Naive thymus-derived CD8-positive, alpha-beta T cell (primary cell): ENCODE measurements around the gene CHD5. TPM values are rescaled to one million over a fixed set of nuclear protein-coding genes. Genes with fewer than 3 reads are reported as not detected.

Experiments
- ATAC-seq, 2 donors: fragments of 150-1000 bp; cut with Tn5 transposase in 1 of 2; sonication (Bioruptor Pico), chemical (Tn5 transposase) in 1 of 2; 1 replicate in 1 of 2; 2 replicates in 1 of 2; pipeline ENCODE4 v1.10.0; 2021; ENCODE audit warnings: mild to moderate bottlenecking in 2 of 2, moderate library complexity in 2 of 2
- POLR2A ChIA-PET: fragments of 350-600 bp; sonication (Branson Sonifier 250); formaldehyde crosslinking; loops from one replicate; lab custom pipeline; 2021; ENCODE audit warnings: antibody characterized with exemption; lab: Charles Lee
- DNase-seq, 10 donors: peaks; one replicate each; pipeline versions ENCODE4 v3.0.0 to v3.0.0-alpha.2; 2020 to 2022
- H3K27ac Mint-ChIP-seq, 10 donors: one replicate each; pipeline ENCODE4 v1.8.0; 2020 to 2022; ENCODE audit warnings: mild to moderate bottlenecking in 10 of 10, mixed read lengths in 10 of 10, moderate library complexity in 4 of 10, inconsistent platforms in 1 of 10
- H3K27me3 Mint-ChIP-seq, 5 donors: one replicate each; pipeline ENCODE4 v1.8.0; 2021 to 2022; ENCODE audit warnings: mixed read lengths in 5 of 5
- H3K36me3 Mint-ChIP-seq, 3 donors: one replicate each; pipeline ENCODE4 v1.8.0; 2020 to 2022; ENCODE audit warnings: mixed read lengths in 3 of 3, mild to moderate bottlenecking in 2 of 3, inconsistent platforms in 1 of 3
- H3K4me1 Mint-ChIP-seq, 4 donors: one replicate each; pipeline ENCODE4 v1.8.0; 2021 to 2022; ENCODE audit warnings: mixed read lengths in 4 of 4
- H3K4me3 Mint-ChIP-seq, 10 donors: one replicate each; pipeline ENCODE4 v1.8.0; 2020 to 2022; ENCODE audit warnings: mild to moderate bottlenecking in 10 of 10, mixed read lengths in 10 of 10, moderate library complexity in 6 of 10, inconsistent platforms in 1 of 10
- H3K9me3 Mint-ChIP-seq, 9 donors: one replicate each; pipeline ENCODE4 v1.8.0; 2020 to 2022; ENCODE audit warnings: mixed read lengths in 9 of 9, mild to moderate bottlenecking in 3 of 9, inconsistent platforms in 1 of 9, moderate library complexity in 1 of 9
- polyA plus RNA-seq, 3 donors: library from polyadenylated mRNA; unstranded; fragments of 300-500 nt; fragmentation: Illumina TruSeq; gene quantifications; one replicate each; pipeline ENCODE4 v1.2.3, GENCODE V29; 2021
- total RNA-seq, 8 experiments: library from RNA in 2 of 8; stranded (reverse) in 2 of 8; gene quantifications; one replicate each; pipeline ENCODE4 v1.2.3 and lab custom pipeline; 2021 to 2026

The CHD5 gene
- total and polyA plus RNA-seq, 5 experiments from 2014 or later, result 0.06 to 0.14 (median 0.10) TPM; not detected in 2

GRCh38 chr1:6111571-6111970 lies 68.5 kb downstream of the CHD5 start:
- ATAC-seq (no peak), DNase-seq (peak in 1 of 10 donors; percentile 50)
- POLR2A ChIA-PET, result no interaction called here
- Mint-ChIP-seq H3K27ac (no peak overlapping the region), H3K36me3 (peaks cover 0 to 5% (median 0%) of the 10 kb centered on the region in 3 donors), H3K9me3 (peaks cover 0 to 5% (median 3%) of the 10 kb centered on the region in 9 donors), H3K27me3 (peaks cover 0 to 24% (median 22%) of the 10 kb centered on the region in 5 donors), H3K4me3 (no peak overlapping the region), H3K4me1 (peaks cover 0 to 3% (median 0%) of the 10 kb centered on the region in 4 donors)

DNA sequence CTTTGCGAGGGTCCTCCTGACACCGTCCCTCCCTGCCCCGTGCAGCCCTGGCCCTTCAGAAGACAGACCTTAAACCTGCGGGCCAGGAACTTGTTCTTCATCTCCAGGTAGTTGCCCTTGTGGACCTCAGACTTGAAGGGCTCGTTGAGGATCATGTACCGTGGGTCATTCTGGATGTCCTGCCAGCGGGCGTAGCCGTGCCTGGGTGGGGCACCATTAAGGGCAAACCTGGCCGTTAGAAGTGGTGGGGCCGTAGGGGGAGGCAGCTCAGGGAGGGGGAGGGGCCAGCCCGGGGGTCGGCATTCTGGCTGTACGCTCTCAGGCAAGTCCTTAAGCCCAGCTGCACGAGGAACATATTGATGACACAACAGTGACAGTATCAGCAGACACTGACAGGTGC lies 69.8 kb downstream of the CHD5 start:
- no peak overlapping the region for H3K4me3 Mint-ChIP-seq
- H3K9me3 Mint-ChIP-seq, result peaks cover 0 to 2% (median 0%) of the 10 kb centered on the region in 9 donors
- ATAC-seq (no peak), DNase-seq (peak in 2 of 10 donors; percentile 1 to 59)
- no peaks in the 10 kb centered on the region for H3K36me3 Mint-ChIP-seq
- peaks cover 0 to 27% (median 23%) of the 10 kb centered on the region in 5 donors for H3K27me3 Mint-ChIP-seq
- H3K27ac Mint-ChIP-seq, result no peak overlapping the region
- peaks cover 0 to 3% (median 0%) of the 10 kb centered on the region in 4 donors for H3K4me1 Mint-ChIP-seq
- POLR2A ChIA-PET, result interaction anchor here (0.6 kb wide), 1 partner anchor 47 kb away, joined by 4 read pairs; no protein-coding TSS in a partner anchor

DNA sequence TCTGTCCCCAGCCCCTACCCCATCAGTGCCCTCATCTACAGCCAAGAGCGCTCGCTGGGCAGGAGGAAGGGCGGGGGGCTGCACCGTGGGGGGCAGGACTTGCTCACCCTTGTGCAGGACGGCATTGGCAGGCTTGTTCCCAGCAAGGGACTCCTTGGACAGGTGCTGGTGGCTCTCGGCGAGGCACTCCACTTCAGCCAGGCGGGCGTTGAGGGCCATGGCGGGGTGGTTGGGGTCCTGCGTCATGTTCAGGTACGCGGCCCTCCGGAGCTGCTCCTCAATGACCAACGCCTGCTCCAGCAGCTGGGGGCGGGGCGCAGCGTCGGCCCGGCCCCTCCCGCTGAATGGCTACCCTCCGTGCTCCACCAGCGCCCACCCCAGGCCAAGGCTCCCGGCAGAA lies 70.4 kb downstream of the CHD5 start:
- peaks cover 2 to 32% (median 23%) of the 10 kb centered on the region in 5 donors for H3K27me3 Mint-ChIP-seq
- H3K27ac Mint-ChIP-seq, result no peak overlapping the region
- POLR2A ChIA-PET, result no interaction called here
- DNase-seq (peak in 2 of 10 donors; percentile 0 to 60), ATAC-seq (no peak)
- no peak overlapping the region for H3K4me3 Mint-ChIP-seq
- peaks cover 0 to 2% (median 0%) of the 10 kb centered on the region in 9 donors for H3K9me3 Mint-ChIP-seq
- no peaks in the 10 kb centered on the region for H3K36me3 Mint-ChIP-seq
- peaks cover 0 to 3% (median 0%) of the 10 kb centered on the region in 4 donors for H3K4me1 Mint-ChIP-seq

- Mint-ChIP-seq H3K4me1 (peaks cover 0 to 3% (median 0%) of the 10 kb centered on the region in 4 donors), H3K4me3 (no peak overlapping the region)
- POLR2A ChIA-PET, result no interaction called here
Measured at GRCh38 chr1:6108937-6109614, 71.0 kb downstream of the CHD5 start.

DNA sequence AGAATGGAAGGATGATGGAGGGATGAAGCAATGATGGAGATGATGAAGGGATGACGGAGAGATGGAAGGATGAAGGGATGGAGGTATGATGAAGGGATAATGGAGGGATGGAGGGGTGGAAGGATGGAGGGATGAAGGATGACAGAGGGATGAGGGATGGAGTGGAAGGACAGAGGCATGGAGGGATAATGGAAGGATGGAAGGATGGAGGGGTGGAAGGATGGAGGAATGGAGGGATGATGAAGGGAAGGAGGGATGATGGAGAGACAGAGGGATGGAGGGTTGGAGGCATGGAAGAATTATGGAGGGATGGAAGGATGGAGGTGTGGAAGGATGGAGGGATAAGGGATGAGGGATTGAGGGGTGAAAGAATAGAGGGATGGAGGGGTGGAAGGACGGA lies 71.6 kb downstream of the CHD5 start:
- no peaks in the 10 kb centered on the region for H3K36me3 Mint-ChIP-seq
- peak overlapping the region in 1 of 10 donors; percentile 8 for H3K27ac Mint-ChIP-seq

More at GRCh38 chr1:6108937-6109614, 71.0 kb downstream of the CHD5 start:
- no peaks in the 10 kb centered on the region for H3K36me3 Mint-ChIP-seq
- DNase-seq (peak in 4 of 10 donors; percentile 15 to 60 (median 24)), ATAC-seq (peak; percentile 46 to 50)
- peak overlapping the region in 1 of 10 donors; percentile 8 for H3K27ac Mint-ChIP-seq
- H3K9me3 Mint-ChIP-seq, result peaks cover 0 to 2% (median 0%) of the 10 kb centered on the region in 9 donors
- H3K27me3 Mint-ChIP-seq, result peaks cover 2 to 32% (median 23%) of the 10 kb centered on the region in 5 donors

GRCh38 chr1:6107409-6108356 lies 72.4 kb downstream of the CHD5 start:
- Mint-ChIP-seq H3K4me3 (no peak overlapping the region), H3K36me3 (no peaks in the 10 kb centered on the region), H3K4me1 (peaks cover 0 to 3% (median 1%) of the 10 kb centered on the region in 4 donors), H3K27me3 (peaks cover 2 to 32% (median 23%) of the 10 kb centered on the region in 5 donors), H3K9me3 (peaks cover 0 to 2% (median 0%) of the 10 kb centered on the region in 9 donors), H3K27ac (peak overlapping the region in 1 of 10 donors; percentile 8)
- ATAC-seq, result no peak
- peak in 1 of 10 donors; percentile 26 for DNase-seq
- POLR2A ChIA-PET, result no interaction called here

More for the DNA sequence above, 71.6 kb downstream of the CHD5 start:
- peaks cover 2 to 32% (median 23%) of the 10 kb centered on the region in 5 donors for H3K27me3 Mint-ChIP-seq
- ATAC-seq (no peak), DNase-seq (no peak)
- H3K4me1 Mint-ChIP-seq, result peaks cover 0 to 3% (median 0%) of the 10 kb centered on the region in 4 donors
- peaks cover 0 to 2% (median 0%) of the 10 kb centered on the region in 9 donors for H3K9me3 Mint-ChIP-seq
- POLR2A ChIA-PET, result no interaction called here
- H3K4me3 Mint-ChIP-seq, result no peak overlapping the region

DNA sequence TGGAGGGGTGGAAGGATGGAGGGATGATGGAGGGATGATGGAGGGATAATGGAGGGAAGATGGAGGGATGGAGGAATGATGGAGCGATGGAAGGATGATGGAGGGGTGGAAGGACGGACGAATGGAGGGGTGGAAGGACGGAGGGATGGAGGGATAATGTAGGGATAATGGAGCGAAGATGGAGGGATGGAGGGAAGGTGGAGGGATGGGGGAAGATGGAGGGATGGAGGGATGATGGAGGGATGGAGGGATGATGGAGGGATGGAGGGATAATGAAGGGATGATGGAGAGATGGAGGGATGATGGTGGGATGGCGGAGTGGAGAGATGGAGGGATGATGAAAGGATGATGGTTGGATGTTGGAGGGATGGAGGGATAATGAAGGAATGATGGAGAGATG lies 73.1 kb downstream of the CHD5 start:
- POLR2A ChIA-PET, result no interaction called here
- DNase-seq (no peak), ATAC-seq (no peak)
- peaks cover 2 to 32% (median 23%) of the 10 kb centered on the region in 5 donors for H3K27me3 Mint-ChIP-seq
- H3K9me3 Mint-ChIP-seq, result peaks cover 0 to 2% (median 0%) of the 10 kb centered on the region in 9 donors
- H3K27ac Mint-ChIP-seq, result no peak overlapping the region
- H3K36me3 Mint-ChIP-seq, result no peaks in the 10 kb centered on the region
- peaks cover 0 to 3% (median 1%) of the 10 kb centered on the region in 4 donors for H3K4me1 Mint-ChIP-seq
- no peak overlapping the region for H3K4me3 Mint-ChIP-seq

- POLR2A ChIA-PET, result no interaction called here
- Mint-ChIP-seq H3K36me3 (no peaks in the 10 kb centered on the region), H3K9me3 (peaks cover 0 to 2% (median 0%) of the 10 kb centered on the region in 9 donors), H3K27ac (no peak overlapping the region), H3K27me3 (peaks cover 2 to 32% (median 23%) of the 10 kb centered on the region in 5 donors), H3K4me1 (peaks cover 0 to 4% (median 3%) of the 10 kb centered on the region in 4 donors), H3K4me3 (no peak overlapping the region)
- ATAC-seq (no peak), DNase-seq (peak in 2 of 10 donors; percentile 2 to 58)
Measured at GRCh38 chr1:6106321-6106731, 73.8 kb downstream of the CHD5 start.

- peak in 2 of 10 donors; percentile 2 to 51 for DNase-seq
- peaks cover 0 to 9% (median 6%) of the 10 kb centered on the region in 4 donors for H3K4me1 Mint-ChIP-seq
- peaks cover 2 to 30% (median 23%) of the 10 kb centered on the region in 5 donors for H3K27me3 Mint-ChIP-seq
- POLR2A ChIA-PET, result no interaction called here
- no peaks in the 10 kb centered on the region for H3K36me3 Mint-ChIP-seq
- no peak overlapping the region for H3K4me3 Mint-ChIP-seq
- ATAC-seq, result no peak
- H3K27ac Mint-ChIP-seq, result peak overlapping the region in 1 of 10 donors; percentile 63
- peaks cover 0 to 2% (median 0%) of the 10 kb centered on the region in 9 donors for H3K9me3 Mint-ChIP-seq
Measured at GRCh38 chr1:6105763-6106162, 74.4 kb downstream of the CHD5 start.

DNA sequence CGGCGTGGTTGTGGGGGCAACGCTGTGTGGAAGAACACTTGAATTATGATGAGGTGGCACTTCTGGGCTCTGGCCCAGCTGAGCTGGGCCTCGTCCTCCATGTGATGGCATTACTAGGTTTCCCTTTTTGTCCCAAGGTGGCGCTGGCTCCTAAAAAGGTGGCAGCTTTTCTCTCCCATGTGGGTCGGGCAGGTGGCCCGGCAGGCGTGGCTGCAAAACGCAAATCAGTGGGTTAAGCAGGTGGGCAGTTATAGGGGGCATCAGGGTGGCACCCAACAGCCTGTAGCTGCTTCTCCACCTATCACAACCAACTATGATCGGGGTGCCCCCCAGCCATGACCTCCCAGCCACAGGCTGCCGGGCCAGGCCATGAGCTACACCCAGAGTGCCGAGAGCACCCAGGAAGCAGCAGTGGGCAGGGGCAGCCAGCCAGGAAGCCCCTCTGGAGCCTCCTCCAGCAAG lies 74.9 kb downstream of the CHD5 start:
- Mint-ChIP-seq H3K27ac (no peak overlapping the region), H3K4me3 (no peak overlapping the region)

DNA sequence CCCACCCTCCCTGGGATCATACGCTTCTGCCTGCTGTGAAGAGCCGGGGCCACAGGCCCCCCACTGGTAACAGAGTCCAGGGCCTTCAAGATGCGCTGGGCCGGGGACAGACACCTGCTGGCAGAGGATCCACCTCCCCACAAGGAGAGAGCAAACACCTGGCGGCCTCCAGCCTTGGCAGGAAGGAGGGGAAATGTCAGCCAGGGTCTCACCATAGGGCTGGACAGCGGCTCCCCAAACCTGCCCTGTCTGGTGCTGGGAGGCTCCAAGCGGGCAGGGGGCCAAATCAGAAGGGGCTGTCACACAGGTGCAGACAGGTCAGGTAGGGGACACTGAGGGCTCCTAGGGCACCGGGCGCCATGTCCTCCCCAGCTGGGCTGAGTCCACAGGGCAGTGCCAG lies 75.5 kb downstream of the CHD5 start:
- peaks cover 0 to 10% (median 7%) of the 10 kb centered on the region in 4 donors for H3K4me1 Mint-ChIP-seq
- no peak for ATAC-seq
- H3K27me3 Mint-ChIP-seq, result peaks cover 2 to 29% (median 23%) of the 10 kb centered on the region in 5 donors

More for the DNA sequence above, 74.9 kb downstream of the CHD5 start:
- no peaks in the 10 kb centered on the region for H3K36me3 Mint-ChIP-seq
- peaks cover 0 to 2% (median 0%) of the 10 kb centered on the region in 9 donors for H3K9me3 Mint-ChIP-seq
- DNase-seq (peak in 2 of 10 donors; percentile 1 to 43), ATAC-seq (no peak)
- H3K4me1 Mint-ChIP-seq, result peaks cover 0 to 10% (median 7%) of the 10 kb centered on the region in 4 donors
- POLR2A ChIA-PET, result no interaction called here
- peaks cover 2 to 29% (median 23%) of the 10 kb centered on the region in 5 donors for H3K27me3 Mint-ChIP-seq

More for the DNA sequence above, 75.5 kb downstream of the CHD5 start:
- DNase-seq, result peak in 2 of 10 donors; percentile 1 to 22
- Mint-ChIP-seq H3K36me3 (no peaks in the 10 kb centered on the region), H3K9me3 (peaks cover 0 to 2% (median 0%) of the 10 kb centered on the region in 9 donors), H3K27ac (peak overlapping the region in 1 of 10 donors; percentile 7), H3K4me3 (no peak overlapping the region)
- POLR2A ChIA-PET, result no interaction called here
